Endothelial cell (in vitro differentiated cells): ENCODE results near the gene KRT80. TPM values are rescaled to one million over a fixed set of nuclear protein-coding genes. Genes with fewer than 3 reads are reported as not detected.

Source experiments
- DNase-seq: peaks from one replicate; pipeline ENCODE4 v3.0.0; 2021; ENCODE audit warnings: low spot score
- H3K27ac Mint-ChIP-seq: one replicate; pipeline ENCODE4 v1.8.0; 2021; ENCODE audit warnings: mixed read lengths, inconsistent platforms; ENCODE audit not compliant: unreplicated experiment
- H3K27me3 Mint-ChIP-seq: one replicate; pipeline ENCODE4 v1.8.0; 2021; ENCODE audit warnings: mild to moderate bottlenecking, moderate library complexity, mixed read lengths, inconsistent platforms; ENCODE audit not compliant: unreplicated experiment
- H3K36me3 Mint-ChIP-seq: one replicate; pipeline ENCODE4 v1.8.0; 2021; ENCODE audit warnings: mild to moderate bottlenecking, low read depth, mixed read lengths, inconsistent platforms; ENCODE audit not compliant: unreplicated experiment
- H3K4me1 Mint-ChIP-seq: one replicate; pipeline ENCODE4 v1.8.0; 2021; ENCODE audit warnings: mild to moderate bottlenecking, mixed read lengths, inconsistent platforms; ENCODE audit not compliant: unreplicated experiment
- H3K4me3 Mint-ChIP-seq: one replicate; pipeline ENCODE4 v1.8.0; 2021; ENCODE audit warnings: mild to moderate bottlenecking, mixed read lengths, inconsistent platforms; ENCODE audit not compliant: unreplicated experiment
- H3K9me3 Mint-ChIP-seq: one replicate; pipeline ENCODE4 v1.8.0; 2021; ENCODE audit warnings: mixed read lengths, inconsistent platforms; ENCODE audit not compliant: unreplicated experiment
- total RNA-seq: library from RNA; stranded (reverse); fragmentation: NEBNext Ultra II Directional; extraction: Animal tissue kit (Norgen Biotek cat#: 25700); gene quantifications from one replicate; pipeline ENCODE4 v1.2.1, GENCODE V29; 2021; ENCODE audit not compliant: unreplicated experiment
- TF ChIP-seq, protein P1 (sequence below): fragments of 200-600 bp; sonication (generic); IDR thresholded peaks from one replicate; pipeline ENCODE4 v1.5.0; 2021; ENCODE audit warnings: antibody characterized with exemption; ENCODE audit not compliant: unreplicated experiment

KRT80 gene
- total RNA-seq, 1 donor from 2014 or later, result 1.5 TPM

DNA sequence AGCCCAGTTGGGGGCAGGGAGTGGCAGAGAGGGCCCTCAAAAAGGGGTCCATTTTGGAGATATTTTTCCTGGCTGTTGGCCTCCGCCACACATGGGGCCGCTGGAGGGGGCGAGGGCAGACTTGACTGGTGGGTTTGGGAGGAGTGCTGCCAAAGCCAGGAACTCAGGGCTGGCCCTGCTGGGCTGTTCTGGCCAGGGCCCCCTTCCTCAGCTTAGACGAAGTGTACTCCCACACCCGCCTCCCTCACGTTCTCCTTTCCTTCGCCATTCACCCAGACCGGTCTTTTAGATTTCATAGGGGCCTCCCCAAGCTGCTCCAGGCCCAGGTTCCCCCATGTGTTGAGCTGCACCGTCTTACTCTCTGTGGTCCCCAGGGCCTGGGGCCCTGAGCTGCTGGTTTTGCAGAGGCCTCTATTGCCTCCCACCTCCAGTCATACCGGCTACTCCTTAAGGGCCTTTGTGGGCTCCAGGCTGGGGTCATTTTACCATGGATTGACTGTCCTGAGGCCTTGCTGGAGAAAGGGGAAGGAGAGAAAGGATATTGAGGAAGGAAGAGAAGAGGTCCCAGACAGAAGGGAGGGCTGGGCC lies 42.5 kb upstream of the KRT80 start:
- TF ChIP-seq, protein P1, sequence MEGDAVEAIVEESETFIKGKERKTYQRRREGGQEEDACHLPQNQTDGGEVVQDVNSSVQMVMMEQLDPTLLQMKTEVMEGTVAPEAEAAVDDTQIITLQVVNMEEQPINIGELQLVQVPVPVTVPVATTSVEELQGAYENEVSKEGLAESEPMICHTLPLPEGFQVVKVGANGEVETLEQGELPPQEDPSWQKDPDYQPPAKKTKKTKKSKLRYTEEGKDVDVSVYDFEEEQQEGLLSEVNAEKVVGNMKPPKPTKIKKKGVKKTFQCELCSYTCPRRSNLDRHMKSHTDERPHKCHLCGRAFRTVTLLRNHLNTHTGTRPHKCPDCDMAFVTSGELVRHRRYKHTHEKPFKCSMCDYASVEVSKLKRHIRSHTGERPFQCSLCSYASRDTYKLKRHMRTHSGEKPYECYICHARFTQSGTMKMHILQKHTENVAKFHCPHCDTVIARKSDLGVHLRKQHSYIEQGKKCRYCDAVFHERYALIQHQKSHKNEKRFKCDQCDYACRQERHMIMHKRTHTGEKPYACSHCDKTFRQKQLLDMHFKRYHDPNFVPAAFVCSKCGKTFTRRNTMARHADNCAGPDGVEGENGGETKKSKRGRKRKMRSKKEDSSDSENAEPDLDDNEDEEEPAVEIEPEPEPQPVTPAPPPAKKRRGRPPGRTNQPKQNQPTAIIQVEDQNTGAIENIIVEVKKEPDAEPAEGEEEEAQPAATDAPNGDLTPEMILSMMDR, result no peak
- Mint-ChIP-seq H3K4me1 (peaks cover 22% of the 10 kb centered on the region), H3K9me3 (no peaks in the 10 kb centered on the region), H3K4me3 (no peak overlapping the region), H3K27ac (no peak overlapping the region), H3K27me3 (peaks cover 21% of the 10 kb centered on the region), H3K36me3 (no peaks in the 10 kb centered on the region)
- no peak for DNase-seq

DNA sequence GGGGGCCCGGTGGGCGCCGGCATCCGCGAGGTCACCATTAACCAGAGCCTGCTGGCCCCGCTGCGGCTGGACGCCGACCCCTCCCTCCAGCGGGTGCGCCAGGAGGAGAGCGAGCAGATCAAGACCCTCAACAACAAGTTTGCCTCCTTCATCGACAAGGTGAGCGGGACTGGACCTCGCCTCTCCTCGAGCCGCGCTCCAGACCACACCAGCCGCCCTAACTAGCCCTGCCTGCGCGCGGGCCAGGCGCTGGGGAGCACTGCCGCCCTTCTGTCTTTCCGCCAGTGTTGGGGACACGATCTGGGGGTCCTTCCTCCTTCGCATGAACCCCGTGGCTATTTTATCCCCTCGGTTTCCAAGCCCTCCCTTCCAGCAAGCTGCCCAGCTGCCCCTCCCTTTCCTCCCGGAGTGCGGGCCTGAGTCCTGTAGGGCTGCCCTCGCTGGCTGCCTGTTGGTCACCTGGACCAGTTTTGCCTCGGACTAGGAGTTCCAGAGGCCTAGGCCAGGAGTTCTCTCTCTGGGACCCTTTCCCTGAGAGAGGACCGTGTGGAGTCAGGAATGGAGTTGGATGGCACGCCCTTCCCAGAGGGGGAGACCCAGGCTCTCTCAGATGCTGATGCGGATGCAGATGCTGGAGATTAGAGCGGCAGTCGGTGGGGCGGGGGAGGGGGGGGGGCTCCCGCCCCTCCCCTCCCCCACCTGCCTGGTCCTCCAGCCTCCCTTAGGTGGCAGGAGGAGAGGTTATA lies 41.8 kb upstream of the KRT80 start:
- Mint-ChIP-seq H3K27me3 (peaks cover 21% of the 10 kb centered on the region), H3K9me3 (no peaks in the 10 kb centered on the region), H3K27ac (no peak overlapping the region), H3K4me1 (peaks cover 22% of the 10 kb centered on the region), H3K4me3 (no peak overlapping the region), H3K36me3 (no peaks in the 10 kb centered on the region)
- TF ChIP-seq, protein P1, result no peak
- DNase-seq, result no peak

DNA sequence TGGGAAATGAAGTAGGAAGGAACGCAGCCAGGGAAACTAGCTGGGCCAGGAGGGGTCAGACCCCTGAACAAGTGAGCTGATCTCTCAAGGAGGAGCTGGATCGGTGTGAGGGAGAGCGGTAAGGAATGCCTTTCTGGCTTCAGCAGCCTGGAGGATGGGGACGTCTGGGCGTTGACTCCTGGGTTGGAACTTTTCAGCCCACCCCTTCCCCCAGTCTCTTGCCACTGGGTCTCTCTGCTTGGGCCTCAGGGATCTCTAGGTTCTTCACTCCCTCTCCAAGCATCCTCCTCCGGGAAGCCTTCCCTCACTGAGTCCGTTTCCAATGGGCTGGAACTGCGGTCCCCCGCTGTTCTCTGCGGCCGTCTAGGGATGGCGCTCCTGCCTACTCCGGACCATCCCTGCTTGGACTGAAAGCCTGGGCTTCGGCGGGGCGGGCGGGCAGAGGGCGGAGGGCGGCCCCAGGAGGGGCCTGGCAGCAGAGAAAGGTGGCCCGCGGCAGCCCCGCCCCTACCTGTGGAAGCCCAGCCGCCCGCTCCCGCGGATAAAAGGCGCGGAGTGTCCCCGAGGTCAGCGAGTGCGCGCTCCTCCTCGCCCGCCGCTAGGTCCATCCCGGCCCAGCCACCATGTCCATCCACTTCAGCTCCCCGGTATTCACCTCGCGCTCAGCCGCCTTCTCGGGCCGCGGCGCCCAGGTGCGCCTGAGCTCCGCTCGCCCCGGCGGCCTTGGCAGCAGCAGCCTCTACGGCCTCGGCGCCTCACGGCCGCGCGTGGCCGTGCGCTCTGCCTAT lies 41.1 kb upstream of the KRT80 start, which contains the start of gene KRT7:
Gene KRT7 (plus strand): TSS at position 570 of the 788 bp plus-strand sequence. CDS start 54 bp downstream, at position 624.
- no peak for DNase-seq
- peak within 1 kb of the TSS; percentile 16 for H3K4me3 Mint-ChIP-seq
- no peak within 1 kb of the TSS for H3K27ac Mint-ChIP-seq
- no peaks in the 10 kb centered on the region for H3K36me3 Mint-ChIP-seq
- H3K9me3 Mint-ChIP-seq, result no peaks in the 10 kb centered on the region
- peaks cover 21% of the 10 kb centered on the region for H3K27me3 Mint-ChIP-seq
- TF ChIP-seq, protein P1, result no peak
- peaks cover 22% of the 10 kb centered on the region for H3K4me1 Mint-ChIP-seq

DNA sequence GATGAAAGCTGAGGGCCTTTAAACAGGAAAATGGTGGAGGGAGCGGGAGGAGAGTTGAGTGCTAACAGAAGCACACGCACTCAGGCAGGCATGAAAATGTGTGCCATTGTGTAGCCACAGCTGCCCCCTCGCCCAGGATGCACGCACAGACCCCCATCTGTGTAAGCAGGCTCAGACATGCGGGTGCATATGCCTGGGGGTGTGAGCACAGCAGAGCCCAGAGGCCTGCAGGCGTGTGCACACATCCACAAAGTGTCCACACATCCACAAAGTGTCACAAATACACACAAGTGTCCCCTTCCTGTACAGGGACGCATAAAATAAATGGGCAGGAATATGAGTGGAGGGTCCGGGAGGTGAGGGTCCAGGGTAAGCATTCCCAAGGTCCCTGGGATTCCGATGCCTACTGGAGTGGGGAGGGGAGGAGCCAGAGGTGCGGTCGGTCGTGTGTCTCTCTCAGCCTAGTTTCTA lies 40.4 kb upstream of the KRT80 start:
- Mint-ChIP-seq H3K27ac (no peak overlapping the region), H3K36me3 (no peaks in the 10 kb centered on the region), H3K4me1 (peaks cover 22% of the 10 kb centered on the region), H3K4me3 (peak overlapping the region; percentile 16), H3K27me3 (peaks cover 21% of the 10 kb centered on the region), H3K9me3 (no peaks in the 10 kb centered on the region)
- TF ChIP-seq, protein P1, result no peak
- no peak for DNase-seq
